ENCODE measurements around the gene OR8K1.

DNA sequence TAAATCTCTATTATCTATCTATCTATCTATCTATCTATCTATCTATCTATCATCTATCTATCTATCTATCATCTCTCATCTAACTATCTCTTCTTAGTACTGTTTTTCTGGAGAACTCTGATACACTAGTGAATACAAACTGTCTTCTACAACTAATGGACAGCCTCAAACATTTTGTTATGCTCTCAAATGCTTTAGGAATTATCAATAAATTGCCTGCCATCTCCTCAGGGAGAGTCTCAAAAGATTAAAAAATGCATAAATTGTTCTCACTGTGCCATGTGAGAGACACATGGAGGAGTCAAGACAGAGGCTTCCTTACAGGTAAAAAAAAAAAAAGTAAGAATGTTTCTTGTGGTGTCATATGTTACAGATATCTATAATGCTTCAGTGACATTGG, 31.0 kb upstream of the OR8K1 start, which contains the start of gene OR8K3:
- TF ChIP-seq, protein P1, sequence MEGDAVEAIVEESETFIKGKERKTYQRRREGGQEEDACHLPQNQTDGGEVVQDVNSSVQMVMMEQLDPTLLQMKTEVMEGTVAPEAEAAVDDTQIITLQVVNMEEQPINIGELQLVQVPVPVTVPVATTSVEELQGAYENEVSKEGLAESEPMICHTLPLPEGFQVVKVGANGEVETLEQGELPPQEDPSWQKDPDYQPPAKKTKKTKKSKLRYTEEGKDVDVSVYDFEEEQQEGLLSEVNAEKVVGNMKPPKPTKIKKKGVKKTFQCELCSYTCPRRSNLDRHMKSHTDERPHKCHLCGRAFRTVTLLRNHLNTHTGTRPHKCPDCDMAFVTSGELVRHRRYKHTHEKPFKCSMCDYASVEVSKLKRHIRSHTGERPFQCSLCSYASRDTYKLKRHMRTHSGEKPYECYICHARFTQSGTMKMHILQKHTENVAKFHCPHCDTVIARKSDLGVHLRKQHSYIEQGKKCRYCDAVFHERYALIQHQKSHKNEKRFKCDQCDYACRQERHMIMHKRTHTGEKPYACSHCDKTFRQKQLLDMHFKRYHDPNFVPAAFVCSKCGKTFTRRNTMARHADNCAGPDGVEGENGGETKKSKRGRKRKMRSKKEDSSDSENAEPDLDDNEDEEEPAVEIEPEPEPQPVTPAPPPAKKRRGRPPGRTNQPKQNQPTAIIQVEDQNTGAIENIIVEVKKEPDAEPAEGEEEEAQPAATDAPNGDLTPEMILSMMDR (IDR thresholded peaks at IDR 0.05; ENCODE audit: extremely low read depth in 1 of 2, insufficient read depth in 1 of 2, low read depth in 1 of 2, low read length in 2 of 2) = no peak
- TF ChIP-seq, protein P2, sequence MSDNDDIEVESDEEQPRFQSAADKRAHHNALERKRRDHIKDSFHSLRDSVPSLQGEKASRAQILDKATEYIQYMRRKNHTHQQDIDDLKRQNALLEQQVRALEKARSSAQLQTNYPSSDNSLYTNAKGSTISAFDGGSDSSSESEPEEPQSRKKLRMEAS (IDR thresholded peaks at IDR 0.05; ENCODE audit: insufficient read depth, insufficient read length) = no peak
- TF ChIP-seq POLR2AphosphoS5 (IDR thresholded peaks at IDR 0.05; ENCODE audit: insufficient read depth, low read depth, low read length) = no peak
- TF ChIP-seq POLR2A (IDR thresholded peaks at IDR 0.05; ENCODE audit: low read depth, low read length) = no peak
- no peak for TF ChIP-seq MYC (IDR thresholded peaks at IDR 0.05; ENCODE audit: low read depth, low read length)
